ENCODE measurements around the gene IFITM1. TPM values are rescaled to one million over a fixed set of nuclear protein-coding genes. Genes with fewer than 3 reads are reported as not detected.

IFITM1 gene
- total and polyA plus RNA-seq, 9 of the 15 experiments (the other 6 are each of a cell fraction or from before 2014, with no cell fraction given) = 691 to 5,579 (median 974) TPM

DNA sequence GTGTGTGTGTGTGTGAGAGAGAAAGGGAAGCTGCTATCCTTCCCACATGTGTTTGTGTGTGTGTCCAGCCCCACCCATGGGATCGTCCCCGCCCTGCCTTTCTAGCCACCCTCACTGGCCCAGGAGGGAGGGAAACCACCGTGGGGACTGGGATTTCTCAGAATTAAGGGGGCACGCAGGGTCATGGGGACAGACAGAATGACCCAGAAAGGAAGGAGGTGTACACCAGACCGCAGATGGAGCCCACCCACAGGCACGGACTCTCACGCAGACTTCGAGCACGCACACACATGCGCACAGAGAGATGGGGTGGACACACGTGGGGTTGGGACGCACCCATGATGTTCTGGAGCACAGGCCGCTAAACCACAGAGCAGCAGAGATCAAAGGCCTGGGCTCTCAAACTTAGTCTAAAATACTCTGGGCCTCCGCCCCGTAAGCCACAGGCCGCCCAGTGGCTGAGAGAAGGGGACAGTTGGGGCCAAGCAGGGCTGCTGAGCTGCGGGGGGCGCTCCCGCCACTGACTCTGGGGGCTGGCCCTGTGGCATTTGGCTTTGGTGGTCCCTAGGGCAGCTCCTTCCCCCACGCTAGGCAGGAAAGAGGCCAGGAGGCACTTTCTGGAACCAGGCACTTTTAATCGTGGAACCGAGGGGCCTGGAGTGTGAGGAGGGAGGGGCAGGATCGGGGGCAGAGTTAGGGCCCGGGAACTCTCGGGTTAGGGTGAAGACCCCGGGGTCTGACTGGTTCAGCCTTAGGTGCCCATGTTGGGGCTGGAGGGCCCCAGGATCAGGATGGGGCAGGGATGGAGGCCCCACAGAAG is 16.0 kb upstream of the IFITM1 start (continued):
- TF ChIP-seq ZBTB34 (CRISPR knock-in tag; IDR thresholded peaks at IDR 0.05) (no peak), ZNF764 (CRISPR knock-in tag; IDR thresholded peaks at IDR 0.05; ENCODE audit: low read depth) (no peak), SNRNP70 (optimal IDR thresholded peaks at IDR 0.05; ENCODE audit: low read depth, low read length) (no peak), MCM2 (IDR thresholded peaks at IDR 0.05; ENCODE audit: low read depth) (no peak), ETV5 (CRISPR knock-in tag; IDR thresholded peaks at IDR 0.05; ENCODE audit: low read depth) (no peak), ZNF232 (CRISPR knock-in tag; IDR thresholded peaks at IDR 0.05) (no peak), MAFF (IDR thresholded peaks at IDR 0.05; ENCODE audit: low read length) (no peak), TEAD1 (CRISPR knock-in tag; IDR thresholded peaks at IDR 0.05) (0 out of 4 replicates have a peak, but pooled peaks of 1 of the 2 experiments have one; percentile 12), ZNF121 (CRISPR knock-in tag; conservative IDR thresholded peaks at IDR 0.05) (no peak), GTF2E2 (tag; IDR thresholded peaks at IDR 0.05) (no peak), RBM17 (IDR thresholded peaks at IDR 0.05; ENCODE audit: borderline replicate concordance, low read depth, low read length) (no peak), ZKSCAN1 (IDR thresholded peaks at IDR 0.05; ENCODE audit: low read depth, low read length) (no peak), RCOR1 (IDR thresholded peaks at IDR 0.05; ENCODE audit: borderline replicate concordance in 1 of 2, low read depth in 2 of 2, low read length in 2 of 2) (no peak), PTRF (tag; IDR thresholded peaks at IDR 0.05) (no peak), POLR2G (IDR thresholded peaks at IDR 0.05; ENCODE audit: low read depth, low read length) (peak; percentile 66; the same call in 1 of the 2 replicates), CEBPB (tag; IDR thresholded peaks at IDR 0.05) (no peak), EWSR1 (IDR thresholded peaks at IDR 0.05; ENCODE audit: borderline replicate concordance, low read depth, partially characterized antibody) (no peak)
- TF ChIP-seq, protein P1, sequence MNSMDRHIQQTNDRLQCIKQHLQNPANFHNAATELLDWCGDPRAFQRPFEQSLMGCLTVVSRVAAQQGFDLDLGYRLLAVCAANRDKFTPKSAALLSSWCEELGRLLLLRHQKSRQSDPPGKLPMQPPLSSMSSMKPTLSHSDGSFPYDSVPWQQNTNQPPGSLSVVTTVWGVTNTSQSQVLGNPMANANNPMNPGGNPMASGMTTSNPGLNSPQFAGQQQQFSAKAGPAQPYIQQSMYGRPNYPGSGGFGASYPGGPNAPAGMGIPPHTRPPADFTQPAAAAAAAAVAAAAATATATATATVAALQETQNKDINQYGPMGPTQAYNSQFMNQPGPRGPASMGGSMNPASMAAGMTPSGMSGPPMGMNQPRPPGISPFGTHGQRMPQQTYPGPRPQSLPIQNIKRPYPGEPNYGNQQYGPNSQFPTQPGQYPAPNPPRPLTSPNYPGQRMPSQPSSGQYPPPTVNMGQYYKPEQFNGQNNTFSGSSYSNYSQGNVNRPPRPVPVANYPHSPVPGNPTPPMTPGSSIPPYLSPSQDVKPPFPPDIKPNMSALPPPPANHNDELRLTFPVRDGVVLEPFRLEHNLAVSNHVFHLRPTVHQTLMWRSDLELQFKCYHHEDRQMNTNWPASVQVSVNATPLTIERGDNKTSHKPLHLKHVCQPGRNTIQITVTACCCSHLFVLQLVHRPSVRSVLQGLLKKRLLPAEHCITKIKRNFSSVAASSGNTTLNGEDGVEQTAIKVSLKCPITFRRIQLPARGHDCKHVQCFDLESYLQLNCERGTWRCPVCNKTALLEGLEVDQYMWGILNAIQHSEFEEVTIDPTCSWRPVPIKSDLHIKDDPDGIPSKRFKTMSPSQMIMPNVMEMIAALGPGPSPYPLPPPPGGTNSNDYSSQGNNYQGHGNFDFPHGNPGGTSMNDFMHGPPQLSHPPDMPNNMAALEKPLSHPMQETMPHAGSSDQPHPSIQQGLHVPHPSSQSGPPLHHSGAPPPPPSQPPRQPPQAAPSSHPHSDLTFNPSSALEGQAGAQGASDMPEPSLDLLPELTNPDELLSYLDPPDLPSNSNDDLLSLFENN (IDR thresholded peaks at IDR 0.05; ENCODE audit: low read depth in 2 of 2, low read length in 2 of 2) = no peak
- TF ChIP-seq, protein P2, sequence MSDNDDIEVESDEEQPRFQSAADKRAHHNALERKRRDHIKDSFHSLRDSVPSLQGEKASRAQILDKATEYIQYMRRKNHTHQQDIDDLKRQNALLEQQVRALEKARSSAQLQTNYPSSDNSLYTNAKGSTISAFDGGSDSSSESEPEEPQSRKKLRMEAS (CRISPR knock-in tag; IDR thresholded peaks at IDR 0.05) = peak; percentile 92
- TF ChIP-seq, protein P3, sequence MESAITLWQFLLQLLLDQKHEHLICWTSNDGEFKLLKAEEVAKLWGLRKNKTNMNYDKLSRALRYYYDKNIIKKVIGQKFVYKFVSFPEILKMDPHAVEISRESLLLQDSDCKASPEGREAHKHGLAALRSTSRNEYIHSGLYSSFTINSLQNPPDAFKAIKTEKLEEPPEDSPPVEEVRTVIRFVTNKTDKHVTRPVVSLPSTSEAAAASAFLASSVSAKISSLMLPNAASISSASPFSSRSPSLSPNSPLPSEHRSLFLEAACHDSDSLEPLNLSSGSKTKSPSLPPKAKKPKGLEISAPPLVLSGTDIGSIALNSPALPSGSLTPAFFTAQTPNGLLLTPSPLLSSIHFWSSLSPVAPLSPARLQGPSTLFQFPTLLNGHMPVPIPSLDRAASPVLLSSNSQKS (CRISPR knock-in tag; IDR thresholded peaks at IDR 0.05) = no peak

Measured in K562 (cell line).